OCI-LY1 (cell line): ENCODE data around the gene ZNF76.
"Not testable (repeated sequence)": the region's sequence is repeated elsewhere in the genome, so short reads cannot be mapped to it uniquely, and the experiment has no call there.

ENCODE experiments used
- H2AFZ ChIP-seq: fragments of 200-600 bp; sonication (generic), shearing (Covaris generic); 2 replicates; pipeline ENCODE4 v1.6.0; 2014; ENCODE audit warnings: antibody characterized with exemption, mild to moderate bottlenecking, low read length
- H3F3A ChIP-seq: fragments of 200-600 bp; sonication (generic), shearing (Covaris generic); 2 replicates; pipeline ENCODE4 v1.6.0; 2014; ENCODE audit warnings: mild to moderate bottlenecking, antibody characterized with exemption, low read length, moderate library complexity; ENCODE audit not compliant: insufficient read depth
- H3K27ac ChIP-seq: fragments of 200-600 bp; sonication (generic); 2 replicates; pipeline ENCODE4 v1.5.1; 2014; ENCODE audit warnings: low read length, mixed run types, mild to moderate bottlenecking, low read depth; ENCODE audit not compliant: poor library complexity, severe bottlenecking
- H3K27me3 ChIP-seq: fragments of 200-600 bp; sonication (generic); 2 replicates; pipeline ENCODE4 v1.6.0; 2014; ENCODE audit warnings: antibody characterized with exemption, mild to moderate bottlenecking, low read length, moderate library complexity; ENCODE audit not compliant: insufficient read depth
- H3K36me3 ChIP-seq: fragments of 200-600 bp; sonication (generic); 2 replicates; pipeline ENCODE4 v1.6.1; 2014; ENCODE audit warnings: mild to moderate bottlenecking, antibody characterized with exemption, low read length, moderate library complexity, mixed read lengths; ENCODE audit not compliant: insufficient read depth
- H3K4me1 ChIP-seq: fragments of 200-600 bp; sonication (generic); 2 replicates; pipeline ENCODE4 v1.5.1; 2014; ENCODE audit warnings: mild to moderate bottlenecking, low read length, moderate library complexity; ENCODE audit not compliant: insufficient read depth, severe bottlenecking
- H3K4me2 ChIP-seq: fragments of 200-600 bp; sonication (generic), shearing (Covaris generic); 2 replicates; pipeline ENCODE4 v1.6.1; 2014; ENCODE audit warnings: low read length
- H3K4me3 ChIP-seq: fragments of 200-600 bp; sonication (generic); 2 replicates; pipeline ENCODE4 v1.5.1; 2014; ENCODE audit warnings: low read length, low read depth, mild to moderate bottlenecking, mixed read lengths; ENCODE audit not compliant: poor library complexity, severe bottlenecking
- H3K79me2 ChIP-seq: fragments of 200-600 bp; shearing (Covaris generic); 2 replicates; pipeline ENCODE4 v1.6.1; 2016; ENCODE audit warnings: mixed run types, low read length, mixed read lengths; ENCODE audit not compliant: insufficient read depth
- H3K9ac ChIP-seq: fragments of 200-600 bp; sonication (generic), shearing (Covaris generic); 2 replicates; pipeline ENCODE4 v1.6.1; 2014; ENCODE audit warnings: mild to moderate bottlenecking, low read length, mixed read lengths
- H3K9me2 ChIP-seq: fragments of 200-600 bp; sonication (generic), shearing (Covaris generic); 2 replicates; pipeline ENCODE4 v1.6.1; 2014; ENCODE audit warnings: low read depth, mild to moderate bottlenecking, low read length, mixed read lengths
- H3K9me3 ChIP-seq: fragments of 200-600 bp; shearing (Covaris generic); 2 replicates; pipeline ENCODE4 v1.6.1; 2014; ENCODE audit warnings: low read length, mixed read lengths
- H4K20me1 ChIP-seq: fragments of 200-600 bp; sonication (generic), shearing (Covaris generic); 2 replicates; pipeline ENCODE4 v1.6.0; 2016; ENCODE audit warnings: mild to moderate bottlenecking, low read length; ENCODE audit not compliant: insufficient read depth
- CTCF ChIP-seq: fragments of 200-600 bp; sonication (generic), shearing (Covaris generic); IDR thresholded peaks from 2 replicates; pipeline ENCODE4 v1.5.1; 2017; ENCODE audit warnings: mild to moderate bottlenecking, antibody characterized with exemption, low read length, moderate library complexity, mixed read lengths
- EZH2 ChIP-seq: fragments of 200-600 bp; sonication (generic), shearing (Covaris generic); IDR thresholded peaks from 2 replicates; pipeline ENCODE4 v1.8.0; 2017; ENCODE audit warnings: borderline replicate concordance, mixed run types, mild to moderate bottlenecking, antibody characterized with exemption, low read length, moderate library complexity, mixed read lengths

ZNF76 gene

GRCh38 chr6:35304299-35304698 lies 44.8 kb downstream of the ZNF76 start:
- Histone ChIP-seq H3K4me3 (no peak overlapping the region), H3K4me2 (no peak overlapping the region), H3K9me3 (no peaks in the 10 kb centered on the region), H4K20me1 (no peaks in the 10 kb centered on the region), H3K36me3 (no peaks in the 10 kb centered on the region), H3F3A (no peaks in the 10 kb centered on the region), H2AFZ (no peak overlapping the region), H3K79me2 (no peaks in the 10 kb centered on the region), H3K9me2 (no peaks in the 10 kb centered on the region), H3K9ac (no peak overlapping the region; the same call in 1 of the 2 replicates), H3K27me3 (no peaks in the 10 kb centered on the region), H3K27ac (no peak overlapping the region), H3K4me1 (peaks cover 33% of the 10 kb centered on the region)
- TF ChIP-seq EZH2 = no peak
- no peak for TF ChIP-seq CTCF

- no peaks in the 10 kb centered on the region for H3F3A ChIP-seq
- TF ChIP-seq EZH2 (no peak), CTCF (no peak)
- H4K20me1 ChIP-seq = no peaks in the 10 kb centered on the region
- peaks cover 25% of the 10 kb centered on the region for H3K4me1 ChIP-seq
- no peak overlapping the region for H3K4me3 ChIP-seq
- no peaks in the 10 kb centered on the region for H3K9me3 ChIP-seq
- no peak overlapping the region for H2AFZ ChIP-seq
- no peak overlapping the region for H3K4me2 ChIP-seq
- H3K9me2 ChIP-seq = no peaks in the 10 kb centered on the region
- no peak overlapping the region for H3K27ac ChIP-seq
- no peaks in the 10 kb centered on the region for H3K36me3 ChIP-seq
- H3K79me2 ChIP-seq = no peaks in the 10 kb centered on the region
- no peak overlapping the region for H3K9ac ChIP-seq
- H3K27me3 ChIP-seq = no peaks in the 10 kb centered on the region
These were observed 45.6 kb downstream of the ZNF76 start for GRCh38 chr6:35305117-35305516.

GRCh38 chr6:35307138-35307537 lies 47.6 kb downstream of the ZNF76 start:
- not testable (repeated sequence) for H3K79me2 ChIP-seq, H3K36me3 ChIP-seq
- H3K4me1 ChIP-seq = peaks cover 32% of the 10 kb centered on the region

GRCh38 chr6:35308543-35308942 lies 49.0 kb downstream of the ZNF76 start:
- not testable (repeated sequence) for H3K36me3 ChIP-seq, H3K9me3 ChIP-seq, H3K9me2 ChIP-seq, H3K4me2 ChIP-seq, H3F3A ChIP-seq, H3K79me2 ChIP-seq, H3K27ac ChIP-seq, H4K20me1 ChIP-seq, H3K9ac ChIP-seq, H3K27me3 ChIP-seq, H3K4me3 ChIP-seq, H2AFZ ChIP-seq
- H3K4me1 ChIP-seq = peaks cover 20% of the 10 kb centered on the region

More at GRCh38 chr6:35307138-35307537, 47.6 kb downstream of the ZNF76 start:
- H2AFZ ChIP-seq, H3K9me2 ChIP-seq, H3K4me2 ChIP-seq, H3F3A ChIP-seq, H3K9ac ChIP-seq, H3K27ac ChIP-seq, H4K20me1 ChIP-seq, H3K9me3 ChIP-seq, H3K4me3 ChIP-seq, H3K27me3 ChIP-seq: not testable (repeated sequence)
